GM13977 (cell line): ENCODE measurements around the gene SBNO2.
A peak's percentile ranks its signal among the peaks of the same experiment; 100 is the strongest.
"Not testable (repeated sequence)": the region's sequence is repeated elsewhere in the genome, so short reads cannot be mapped to it uniquely, and the experiment has no call there.

ENCODE experiments used
- DNase-seq: peaks from one replicate; pipeline ENCODE4 v3.0.0; 2012; ENCODE audit warnings: low spot score
- in situ Hi-C: fragments of 300-500 bp; cut with MboI; formaldehyde crosslinking; loops from one replicate; pipeline ENCODE4 v1.12.0; 2022; ENCODE audit warnings: low sequenced_read_pairs, low pct_unique_long_range_greater_than_20kb, mixed read lengths, inconsistent platforms; ENCODE audit not compliant: unreplicated experiment
- TF ChIP-seq, protein P1 (sequence below): IDR thresholded peaks from 2 replicates; pipeline ENCODE4 v1.5.1; 2012; ENCODE audit warnings: mild to moderate bottlenecking, control low read depth; ENCODE audit not compliant: insufficient read depth; ENCODE audit errors: extremely low read depth, missing control alignments

SBNO2 gene

GRCh38 chr19:1116726-1117581 is 57.1 kb downstream of the SBNO2 start:
- DNase-seq = no peak
- in situ Hi-C loops = loop anchor here (10.0 kb wide), 1 partner anchor 78 kb away; no protein-coding TSS in a partner anchor
- TF ChIP-seq, protein P1, sequence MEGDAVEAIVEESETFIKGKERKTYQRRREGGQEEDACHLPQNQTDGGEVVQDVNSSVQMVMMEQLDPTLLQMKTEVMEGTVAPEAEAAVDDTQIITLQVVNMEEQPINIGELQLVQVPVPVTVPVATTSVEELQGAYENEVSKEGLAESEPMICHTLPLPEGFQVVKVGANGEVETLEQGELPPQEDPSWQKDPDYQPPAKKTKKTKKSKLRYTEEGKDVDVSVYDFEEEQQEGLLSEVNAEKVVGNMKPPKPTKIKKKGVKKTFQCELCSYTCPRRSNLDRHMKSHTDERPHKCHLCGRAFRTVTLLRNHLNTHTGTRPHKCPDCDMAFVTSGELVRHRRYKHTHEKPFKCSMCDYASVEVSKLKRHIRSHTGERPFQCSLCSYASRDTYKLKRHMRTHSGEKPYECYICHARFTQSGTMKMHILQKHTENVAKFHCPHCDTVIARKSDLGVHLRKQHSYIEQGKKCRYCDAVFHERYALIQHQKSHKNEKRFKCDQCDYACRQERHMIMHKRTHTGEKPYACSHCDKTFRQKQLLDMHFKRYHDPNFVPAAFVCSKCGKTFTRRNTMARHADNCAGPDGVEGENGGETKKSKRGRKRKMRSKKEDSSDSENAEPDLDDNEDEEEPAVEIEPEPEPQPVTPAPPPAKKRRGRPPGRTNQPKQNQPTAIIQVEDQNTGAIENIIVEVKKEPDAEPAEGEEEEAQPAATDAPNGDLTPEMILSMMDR = no peak

- in situ Hi-C loops = loop anchor here (10.0 kb wide), 1 partner anchor 79 kb away; no protein-coding TSS in a partner anchor
- DNase-seq = no peak
- TF ChIP-seq, protein P1 = no peak
These were observed 58.2 kb downstream of the SBNO2 start for GRCh38 chr19:1115646-1116420.

DNA sequence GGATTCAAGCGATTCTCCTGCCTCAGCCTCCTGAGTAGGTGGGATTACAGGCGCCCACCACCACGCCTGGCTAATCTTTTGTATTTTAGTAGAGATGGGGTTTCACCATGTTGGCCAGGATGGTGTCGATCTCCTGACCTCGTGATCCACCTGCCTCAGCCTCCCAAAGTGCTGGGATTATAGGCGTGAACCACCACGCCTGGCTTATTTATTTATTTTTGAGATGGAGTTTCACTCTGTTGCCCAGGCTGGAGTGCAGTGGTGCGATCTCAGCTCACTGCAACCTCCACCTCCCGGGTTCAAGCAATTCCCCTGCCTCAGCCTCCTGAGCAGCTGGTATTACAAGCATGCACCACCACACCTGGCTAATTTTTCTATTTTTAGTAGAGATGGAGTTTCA is 59.3 kb downstream of the SBNO2 start:
- in situ Hi-C loops = loop anchor here (10.0 kb wide), 1 partner anchor 80 kb away; no protein-coding TSS in a partner anchor

DNA sequence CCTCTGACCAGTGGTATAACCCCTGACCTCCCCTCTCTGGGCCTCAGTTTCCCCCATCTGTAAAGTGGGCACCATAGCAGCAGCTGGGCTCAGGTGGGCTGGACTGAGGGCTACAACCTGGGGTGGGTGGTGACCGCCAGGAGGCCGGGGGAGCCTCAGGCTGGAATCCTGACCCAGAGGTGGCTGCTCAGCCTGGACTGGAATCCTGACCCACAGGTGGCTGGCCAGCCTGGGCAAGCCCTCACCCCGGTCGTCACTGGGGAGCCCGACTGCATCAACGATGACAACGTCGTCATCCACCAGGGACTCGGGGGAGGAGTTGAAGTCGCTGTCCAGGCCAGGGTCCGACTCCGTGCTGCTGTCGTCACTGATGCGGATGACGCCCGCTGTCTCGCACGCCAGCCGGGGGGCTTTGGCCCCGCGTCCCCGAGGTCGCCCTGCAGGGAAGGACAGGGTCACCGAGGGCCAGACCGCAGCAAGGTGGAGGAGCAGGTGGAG is 60.0 kb downstream of the SBNO2 start:
- in situ Hi-C loops = loop anchor here (10.0 kb wide), 1 partner anchor 81 kb away; no protein-coding TSS in a partner anchor
- TF ChIP-seq, protein P1 = no peak
- DNase-seq = no peak

More for the DNA sequence above, 59.3 kb downstream of the SBNO2 start:
- not testable (repeated sequence) for DNase-seq

- peak; percentile 99 for DNase-seq
- in situ Hi-C loops = loop anchor here (10.0 kb wide), 1 partner anchor 81 kb away; no protein-coding TSS in a partner anchor
- TF ChIP-seq, protein P1 = peak; percentile 88
These were observed 60.8 kb downstream of the SBNO2 start for GRCh38 chr19:1113030-1113985.

DNA sequence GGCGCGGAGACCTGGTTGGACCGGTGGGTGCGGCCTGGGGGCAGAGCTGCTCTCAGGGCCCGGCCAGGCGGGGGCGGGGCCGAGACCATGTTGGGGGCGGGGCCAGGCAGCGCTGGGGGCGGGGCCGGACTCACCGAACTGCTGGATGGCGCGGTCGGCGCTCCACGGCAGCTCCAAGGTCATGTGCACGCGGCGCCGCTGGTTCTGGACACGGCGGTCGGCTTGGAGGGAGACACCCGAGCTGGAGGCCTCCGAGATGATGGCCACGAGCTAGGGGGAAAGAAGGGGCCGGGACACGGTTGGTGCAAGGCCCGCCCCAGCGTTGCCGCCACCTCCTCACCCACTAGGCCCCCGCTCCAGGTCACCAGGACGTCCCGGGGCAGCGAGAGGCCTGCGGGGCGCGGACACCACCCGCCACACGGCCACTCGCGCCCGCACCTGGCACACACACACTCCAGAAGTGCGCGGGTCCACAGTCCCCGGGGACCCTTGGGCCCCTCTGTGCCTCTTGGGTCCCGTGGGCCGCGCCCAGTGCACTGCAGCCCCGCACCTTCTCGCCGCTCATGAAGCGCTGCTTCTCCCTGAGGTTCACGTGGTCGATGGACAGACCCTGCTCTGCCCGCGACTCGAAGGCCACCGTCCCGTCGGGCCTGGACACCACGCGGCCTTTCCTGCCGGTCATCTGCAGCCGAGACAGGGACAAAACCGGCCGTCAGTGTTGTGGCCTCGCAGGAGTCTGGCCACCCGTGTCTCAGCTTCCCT is 61.6 kb downstream of the SBNO2 start:
- DNase-seq = no peak
- in situ Hi-C loops = loop anchor here (10.0 kb wide), 1 partner anchor 82 kb away; no protein-coding TSS in a partner anchor

More for the DNA sequence above, 61.6 kb downstream of the SBNO2 start:
- TF ChIP-seq, protein P1 = no peak
